SW480 (cell line): ENCODE data around the gene PTPRA.
A peak's percentile ranks its signal among the peaks of the same experiment; 100 is the strongest.
"Not testable (repeated sequence)": the region's sequence is repeated elsewhere in the genome, so short reads cannot be mapped to it uniquely, and the experiment has no call there.

ENCODE experiments used
- DNase-seq: peaks from one replicate; pipeline ENCODE4 v3.0.0-alpha.2; 2016; ENCODE audit warnings: low spot score

PTPRA gene

GRCh38 chr20:3044336-3044965 is 171.2 kb downstream of the PTPRA start:
- no peak for DNase-seq

DNA sequence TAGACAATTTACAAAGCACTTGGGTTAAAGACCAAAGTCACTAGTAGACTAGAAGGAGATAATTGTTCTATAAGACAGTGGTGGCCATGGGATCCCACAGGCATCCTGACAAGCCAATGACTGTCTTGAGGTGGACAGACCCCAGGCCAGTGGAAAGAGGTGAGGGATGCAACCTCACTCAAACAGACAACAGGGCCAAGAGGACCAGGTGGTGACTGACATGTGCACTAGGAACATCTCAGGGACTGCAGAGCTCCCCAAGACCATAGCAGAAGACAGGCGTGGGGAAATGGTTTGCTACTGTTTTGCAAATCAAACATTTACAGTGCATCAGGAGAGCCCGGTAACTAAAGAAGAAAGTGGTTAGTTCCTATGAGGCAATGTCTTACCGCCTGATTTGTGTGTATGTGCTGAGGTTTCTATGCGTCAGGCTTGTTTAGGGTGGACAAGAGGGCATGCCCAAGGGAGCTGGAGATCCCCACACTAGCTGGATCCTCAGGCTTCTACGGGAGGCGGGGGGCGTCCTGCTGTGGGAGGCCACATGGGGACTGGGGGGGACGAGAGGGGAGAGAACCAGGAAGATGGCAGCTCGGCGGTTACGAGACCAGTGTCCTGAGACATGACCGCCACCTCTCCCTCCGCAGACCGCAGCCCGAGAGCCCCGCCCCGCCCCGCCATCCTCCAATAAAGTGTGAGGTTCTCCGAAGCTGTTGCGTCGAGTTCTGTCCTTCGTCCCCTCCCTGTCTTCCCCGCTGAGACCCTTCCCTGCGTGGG is 171.9 kb downstream of the PTPRA start:
- DNase-seq = peak; percentile 70

DNA sequence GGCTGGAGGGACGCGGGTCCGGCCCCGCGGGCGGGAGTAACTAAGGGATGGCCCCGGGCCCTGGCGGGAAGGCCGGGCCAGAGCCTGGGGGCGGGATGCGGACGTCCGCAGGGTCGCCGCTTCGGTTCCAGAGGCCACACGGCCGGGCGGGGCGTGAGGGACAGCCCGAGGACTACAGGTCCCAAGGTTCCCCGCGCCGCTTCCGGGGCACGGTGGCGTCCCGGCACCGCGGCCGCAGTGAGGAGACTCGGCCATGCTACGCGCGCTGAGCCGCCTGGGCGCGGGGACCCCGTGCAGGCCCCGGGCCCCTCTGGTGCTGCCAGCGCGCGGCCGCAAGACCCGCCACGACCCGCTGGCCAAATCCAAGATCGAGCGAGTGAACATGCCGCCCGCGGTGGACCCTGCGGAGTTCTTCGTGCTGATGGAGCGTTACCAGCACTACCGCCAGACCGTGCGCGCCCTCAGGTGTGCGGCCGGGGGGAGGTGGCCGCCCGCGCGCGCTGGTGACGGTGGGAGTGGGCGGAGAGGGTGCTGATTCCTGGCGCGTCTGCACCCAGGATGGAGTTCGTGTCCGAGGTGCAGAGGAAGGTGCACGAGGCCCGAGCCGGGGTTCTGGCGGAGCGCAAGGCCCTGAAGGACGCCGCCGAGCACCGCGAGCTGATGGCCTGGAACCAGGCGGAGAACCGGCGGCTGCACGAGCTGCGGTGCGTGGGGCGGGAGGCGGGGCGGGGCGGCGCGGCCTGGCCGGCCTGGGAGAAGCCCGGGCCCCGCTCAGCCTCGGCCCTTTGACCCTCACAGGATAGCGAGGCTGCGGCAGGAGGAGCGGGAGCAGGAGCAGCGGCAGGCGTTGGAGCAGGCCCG is 172.8 kb downstream of the PTPRA start, which contains the start of gene MRPS26:
Gene MRPS26, plus strand, starts transcription at position 237 of the 861 bp plus-strand sequence. Its CDS starts 17 bp downstream, at position 254.
- peak; percentile 88 for DNase-seq

DNA sequence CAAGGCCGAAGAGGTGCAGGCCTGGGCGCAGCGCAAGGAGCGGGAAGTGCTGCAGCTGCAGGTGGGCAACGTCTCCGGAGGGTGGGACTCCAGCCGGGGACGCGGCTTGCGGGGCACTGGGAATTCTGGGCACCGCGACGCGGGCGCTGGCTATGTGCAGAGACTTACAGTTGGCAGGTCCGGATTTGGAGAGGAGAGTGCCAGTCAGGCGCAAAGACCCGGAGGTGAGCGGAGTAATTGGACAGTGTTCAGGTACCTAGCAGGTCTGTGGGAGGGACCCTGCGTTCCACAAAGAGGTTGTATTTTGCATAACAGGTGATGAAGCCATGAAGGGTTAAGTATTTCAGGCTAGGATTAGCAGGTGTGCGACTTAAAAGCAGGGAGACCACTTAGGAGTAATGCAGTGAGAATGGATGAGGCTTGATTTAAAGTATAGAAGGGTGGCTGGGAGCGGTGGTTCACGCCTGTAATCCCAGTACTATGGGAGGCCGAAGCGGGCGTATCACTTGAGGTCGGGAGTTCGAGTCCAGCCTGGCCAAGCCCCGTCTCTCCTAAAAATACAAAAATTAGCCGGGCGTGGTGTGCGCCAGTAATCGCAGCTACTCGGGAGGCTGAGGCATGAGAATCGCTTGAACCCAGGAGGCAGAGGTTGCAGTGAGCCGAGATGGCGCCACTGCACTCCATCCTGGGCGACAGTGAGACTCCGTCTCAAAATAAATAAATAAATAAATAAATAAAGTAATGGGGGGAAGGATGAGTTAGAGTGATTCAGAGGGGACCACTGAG is 173.6 kb downstream of the PTPRA start:
- peak; percentile 56 for DNase-seq

DNA sequence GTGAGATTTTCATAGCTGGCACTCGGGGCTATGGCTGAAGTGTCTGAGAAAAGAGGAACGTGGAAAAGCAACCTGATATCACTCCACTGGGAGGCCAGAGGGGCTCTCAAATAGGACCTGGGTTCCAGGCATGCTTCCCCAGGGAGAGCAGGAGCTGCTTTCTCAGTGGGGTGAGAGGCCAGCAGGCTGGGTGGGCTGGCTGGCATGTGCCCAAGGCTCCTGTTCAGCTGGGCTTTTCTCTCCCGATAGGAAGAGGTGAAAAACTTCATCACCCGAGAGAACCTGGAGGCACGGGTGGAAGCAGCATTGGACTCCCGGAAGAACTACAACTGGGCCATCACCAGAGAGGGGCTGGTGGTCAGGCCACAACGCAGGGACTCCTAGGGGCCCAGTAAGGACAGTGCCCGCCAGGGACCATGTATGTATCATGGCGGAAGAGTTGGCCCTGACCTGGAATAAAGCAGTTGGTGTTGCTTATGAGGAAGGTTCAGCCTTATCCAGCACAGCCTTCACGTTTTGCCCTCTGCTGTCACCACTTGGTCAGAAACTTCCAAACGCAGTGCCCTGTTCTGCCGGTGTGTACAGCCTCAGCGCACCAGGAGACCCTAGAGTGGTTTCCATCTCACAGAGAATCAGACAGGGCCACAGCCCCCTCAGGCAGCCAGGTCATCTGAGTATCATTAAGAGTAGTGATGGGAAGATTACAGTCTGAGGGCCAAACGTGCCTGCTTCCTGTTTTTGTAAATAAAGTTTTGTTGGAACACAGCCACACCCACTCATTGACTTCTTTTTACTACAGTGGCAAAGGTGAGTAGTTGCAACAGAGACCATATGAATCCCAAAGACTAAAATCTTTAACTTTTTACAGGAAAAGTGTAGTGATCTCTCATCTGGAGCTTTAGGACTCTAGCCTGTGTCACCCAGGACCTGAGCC is 174.5 kb downstream of the PTPRA start:
- DNase-seq = no peak

- peak; percentile 15 for DNase-seq
These were observed 178.2 kb downstream of the PTPRA start for GRCh38 chr20:3051385-3052019.

DNA sequence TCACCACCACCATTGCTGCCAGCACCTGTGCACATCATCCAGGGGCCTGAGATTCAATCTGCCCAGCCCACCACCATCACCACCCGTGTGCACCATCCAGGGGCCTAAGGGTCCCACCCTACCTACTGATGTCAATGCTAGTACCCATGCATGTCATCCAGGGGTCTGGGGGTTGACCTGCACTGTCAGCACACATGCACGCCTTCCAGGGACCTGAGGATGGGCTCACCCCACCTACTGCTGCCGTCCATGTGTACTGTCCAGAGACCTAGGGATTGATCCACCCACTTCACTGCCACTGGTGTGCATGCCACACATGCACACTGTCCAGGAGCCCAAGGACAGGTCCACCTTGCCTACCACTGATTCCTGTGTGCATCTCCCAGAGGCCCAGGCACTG is 186.2 kb downstream of the PTPRA start:
- DNase-seq = no peak

- not testable (repeated sequence) for DNase-seq
These were observed 190.8 kb downstream of the PTPRA start for GRCh38 chr20:3064119-3064518.

DNA sequence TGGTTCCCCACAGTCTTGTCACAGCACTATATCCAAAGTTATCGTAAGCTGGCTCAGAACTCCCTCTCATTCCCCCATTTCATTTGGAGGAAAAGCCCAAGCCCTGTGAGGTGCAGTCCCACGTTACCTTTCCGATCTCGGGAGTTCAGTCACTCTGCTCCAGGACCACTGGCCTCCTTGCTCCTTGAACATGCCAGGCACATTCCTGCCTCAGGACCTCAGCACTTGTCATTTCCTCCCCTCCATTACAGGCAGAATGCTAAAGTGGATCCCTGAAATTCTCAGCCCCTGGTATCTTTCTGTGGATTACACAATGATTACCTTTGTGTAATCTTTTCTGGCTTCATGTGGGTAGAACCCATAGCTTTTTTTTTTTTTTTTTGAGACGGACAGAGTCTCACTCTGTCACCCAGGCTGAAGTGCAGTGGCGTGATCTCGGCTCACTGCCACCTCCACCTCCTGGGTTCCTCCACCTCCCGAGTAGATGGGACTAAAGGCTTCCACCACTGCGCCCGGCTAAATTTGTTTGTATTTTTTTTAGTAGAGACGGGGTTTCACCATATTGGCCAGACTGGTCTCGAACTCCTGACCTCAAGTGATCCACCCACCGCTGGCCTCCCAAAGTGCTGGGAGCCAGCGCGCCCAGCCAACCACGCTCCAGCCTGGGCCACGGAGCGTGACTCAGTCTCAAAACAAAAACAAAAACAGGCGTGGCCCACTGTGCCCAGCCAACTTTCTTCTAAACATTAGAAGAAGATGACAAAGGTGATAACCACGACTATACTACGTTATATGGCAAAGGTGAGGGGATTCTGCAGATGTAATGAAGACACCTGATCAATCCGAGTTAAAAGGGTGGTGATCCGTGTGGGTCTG is 194.1 kb downstream of the PTPRA start:
- DNase-seq = no peak

DNA sequence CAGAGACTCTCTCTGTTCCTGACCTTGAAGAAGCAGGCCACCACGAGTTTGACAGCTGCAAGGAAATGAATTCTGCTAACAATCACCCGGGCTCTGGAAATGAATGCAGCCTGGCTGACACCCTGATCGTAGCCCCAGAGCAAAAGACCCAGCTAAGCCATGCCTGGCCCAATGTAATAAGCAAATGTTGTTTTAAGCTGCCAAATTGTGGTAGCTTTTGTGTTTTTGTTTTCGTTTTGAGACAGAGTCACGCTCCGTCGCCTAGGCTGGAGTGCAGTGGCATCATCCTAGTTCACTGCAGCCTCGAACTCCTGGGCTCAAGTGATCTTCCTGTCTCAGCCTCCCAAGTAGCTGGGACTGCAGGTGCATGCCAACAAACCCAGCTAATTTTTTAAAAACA is 194.8 kb downstream of the PTPRA start:
- DNase-seq = no peak

- peak; percentile 48 for DNase-seq
These were observed 196.0 kb downstream of the PTPRA start for GRCh38 chr20:3068986-3069900.

DNA sequence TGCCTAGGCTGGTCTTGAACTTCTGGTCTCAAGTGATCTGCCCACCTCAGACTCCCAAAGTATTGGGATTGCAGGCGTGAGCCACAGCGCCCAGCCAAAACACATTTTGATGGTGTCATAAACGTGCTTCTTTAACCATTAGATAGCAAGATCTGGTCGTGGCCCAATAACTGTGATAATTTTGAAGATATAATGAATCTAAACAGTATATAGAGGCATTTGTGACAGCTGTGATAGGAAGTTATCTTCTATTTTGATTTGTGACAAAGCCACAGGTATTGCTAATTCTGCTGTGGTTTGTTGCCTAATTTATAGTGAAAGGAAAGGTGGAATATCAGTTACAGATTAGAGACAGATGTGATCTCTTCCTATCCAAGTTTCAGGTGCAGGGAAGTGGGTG is 197.4 kb downstream of the PTPRA start:
- no peak for DNase-seq

DNA sequence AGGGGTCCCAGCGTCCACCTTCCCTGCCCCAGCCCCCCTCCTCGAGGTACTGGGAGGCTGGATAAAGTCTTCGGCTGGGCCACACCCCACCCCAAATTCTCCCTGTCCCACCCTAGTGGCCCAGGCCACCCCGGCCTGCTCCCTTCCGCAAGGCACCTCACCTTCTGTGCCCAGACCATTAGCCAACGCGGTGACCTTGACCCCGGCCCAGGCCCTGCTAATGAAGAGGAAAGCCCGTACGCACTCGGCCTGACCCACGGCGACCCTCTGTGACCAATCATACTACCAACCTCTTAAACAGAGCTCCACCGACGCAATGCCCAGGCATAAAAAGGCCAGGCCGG is 198.0 kb downstream of the PTPRA start:
- no peak for DNase-seq

- no peak for DNase-seq
These were observed 198.6 kb downstream of the PTPRA start, which contains the start of gene OXT for GRCh38 chr20:3071610-3072529. Gene OXT, plus strand, starts transcription at chr20:3071620. Its CDS starts 36 bp downstream, at chr20:3071656.

DNA sequence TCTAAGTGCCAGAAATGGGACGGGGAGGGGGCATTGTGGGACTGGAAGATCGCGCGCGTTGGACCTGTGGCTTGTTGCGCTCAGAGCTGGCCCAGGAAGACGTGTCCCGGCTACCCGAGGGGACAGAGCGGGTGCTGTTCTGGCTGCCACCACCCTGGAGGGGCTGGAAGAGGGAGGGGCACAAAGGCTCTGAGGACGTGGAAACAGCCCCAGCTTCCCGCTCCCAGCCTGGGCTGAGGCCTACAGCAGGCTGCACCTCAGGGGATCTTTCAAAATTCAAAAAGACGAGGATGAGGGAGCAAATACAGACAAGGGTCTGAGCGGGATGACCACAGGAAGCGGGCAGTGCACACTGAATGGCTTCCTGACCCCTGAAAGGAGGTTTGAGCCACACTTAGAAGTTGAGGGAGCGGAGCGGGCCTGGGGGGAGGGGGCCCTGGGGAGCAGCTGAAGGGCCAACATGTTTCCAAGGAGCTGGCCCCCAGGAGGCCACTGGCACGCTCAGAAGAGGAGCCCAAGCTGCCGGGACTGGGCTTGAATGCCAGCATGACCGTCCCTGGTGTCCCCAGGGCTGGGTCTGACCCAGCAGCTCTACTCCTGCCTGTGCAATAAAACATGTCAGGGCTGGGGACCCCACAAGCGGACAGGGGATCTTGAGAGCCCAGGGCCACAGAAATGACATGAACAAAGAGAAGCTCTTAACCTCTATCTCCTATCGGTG is 199.4 kb downstream of the PTPRA start:
- DNase-seq = no peak

DNA sequence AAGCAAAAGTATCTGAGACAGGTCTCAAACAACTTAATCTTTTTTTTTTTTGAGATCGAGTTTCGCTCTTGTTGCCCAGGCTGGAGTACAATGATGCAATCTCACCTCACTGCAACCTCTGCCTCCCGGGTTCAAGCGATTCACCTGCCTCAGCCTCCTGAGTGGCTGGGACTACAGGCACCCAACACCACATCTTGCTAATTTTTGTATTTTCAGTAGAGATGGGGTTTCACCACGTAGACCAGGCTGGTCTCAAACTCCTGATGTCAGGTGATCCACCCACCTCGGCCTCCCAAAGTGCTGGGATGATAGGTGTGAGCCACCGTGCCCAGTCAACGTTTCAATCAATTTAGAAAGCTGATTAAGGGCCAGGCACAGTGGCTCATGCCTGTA is 200.0 kb downstream of the PTPRA start:
- DNase-seq = not testable (repeated sequence)
